ENCODE results near the gene HBB.

Gene HBB

GRCh38 chr11:5233307-5233706 is 6.4 kb upstream of the HBB start:
- Histone ChIP-seq H3K36me3 (ENCODE audit: control insufficient read depth in 2 of 2, insufficient read depth in 1 of 2, low read length in 2 of 2) (no peaks in the 10 kb centered on the region), H3K27ac (ENCODE audit: extremely low read depth, low read depth, low read length) (no peak overlapping the region), H3K9me3 (ENCODE audit: control insufficient read depth, insufficient read depth, low read depth, low read length) (no peaks in the 10 kb centered on the region), H3K4me3 (ENCODE audit: low read depth, low read length) (no peak overlapping the region), H3K4me1 (ENCODE audit: control insufficient read depth, insufficient read depth, low read length) (no peaks in the 10 kb centered on the region)
- POLR2A ChIA-PET, result no interaction called here
- CTCF ChIA-PET, result no interaction called here
- TF ChIP-seq ZNF704 (tag by site-specific recombination; IDR thresholded peaks at IDR 0.05) (no peak), ZFP69B (tag by site-specific recombination; IDR thresholded peaks at IDR 0.05) (no peak), ZNF837 (tag by site-specific recombination; IDR thresholded peaks at IDR 0.05) (no peak), PRDM10 (tag by site-specific recombination; IDR thresholded peaks at IDR 0.05) (no peak), ZEB2 (tag by site-specific recombination; IDR thresholded peaks at IDR 0.05) (no peak)

- no peaks in the 10 kb centered on the region for H3K4me1 ChIP-seq (ENCODE audit: control insufficient read depth, insufficient read depth, low read length)
- H3K27ac ChIP-seq (ENCODE audit: extremely low read depth, low read depth, low read length), result no peak overlapping the region
- ChIA-PET CTCF (no interaction called here), POLR2A (no interaction called here)
- no peak overlapping the region for H3K4me3 ChIP-seq (ENCODE audit: low read depth, low read length)
- TF ChIP-seq ZXDB (tag by site-specific recombination; IDR thresholded peaks at IDR 0.05), result no peak
- TF ChIP-seq ZNF175 (tag by site-specific recombination; IDR thresholded peaks at IDR 0.05), result no peak
- TF ChIP-seq ZNF677 (tag by site-specific recombination; IDR thresholded peaks at IDR 0.05), result no peak
- no peak for TF ChIP-seq ZNF302 (tag by site-specific recombination; IDR thresholded peaks at IDR 0.05; ENCODE audit: low read depth)
- TF ChIP-seq SP3 (tag by site-specific recombination; IDR thresholded peaks at IDR 0.05), result no peak
- no peak for TF ChIP-seq ZNF239 (tag by site-specific recombination; IDR thresholded peaks at IDR 0.05)
- TF ChIP-seq ZNF223 (tag by site-specific recombination; IDR thresholded peaks at IDR 0.05), result no peak
- no peak for TF ChIP-seq ZNF23 (tag by site-specific recombination; IDR thresholded peaks at IDR 0.05; ENCODE audit: borderline replicate concordance)
- TF ChIP-seq ZNF354C (tag by site-specific recombination; IDR thresholded peaks at IDR 0.05; ENCODE audit: borderline replicate concordance, low read depth), result no peak
- TF ChIP-seq BCL11A (tag by site-specific recombination; IDR thresholded peaks at IDR 0.05; ENCODE audit: low read depth), result no peak
- TF ChIP-seq ZBTB21 (tag by site-specific recombination; IDR thresholded peaks at IDR 0.05), result no peak
- TF ChIP-seq ZBTB7A (tag by site-specific recombination; IDR thresholded peaks at IDR 0.05; ENCODE audit: low read depth), result no peak
- TF ChIP-seq KLF16 (tag by site-specific recombination; IDR thresholded peaks at IDR 0.05), result no peak
- no peak for TF ChIP-seq ELK4 (IDR thresholded peaks at IDR 0.05; ENCODE audit: borderline replicate concordance, low read depth, low read length)
- no peak for TF ChIP-seq ZNF292 (tag by site-specific recombination; IDR thresholded peaks at IDR 0.05; ENCODE audit: borderline replicate concordance, low read depth)
- TF ChIP-seq ZNF174 (tag by site-specific recombination; IDR thresholded peaks at IDR 0.05), result no peak
- TF ChIP-seq IKZF3 (tag by site-specific recombination; IDR thresholded peaks at IDR 0.05), result no peak
- no peak for TF ChIP-seq ZNF555 (tag by site-specific recombination; conservative IDR thresholded peaks at IDR 0.05)
- no peaks in the 10 kb centered on the region for H3K36me3 ChIP-seq (ENCODE audit: control insufficient read depth in 2 of 2, insufficient read depth in 1 of 2, low read length in 2 of 2)
- H3K9me3 ChIP-seq (ENCODE audit: control insufficient read depth, insufficient read depth, low read depth, low read length), result no peaks in the 10 kb centered on the region
Measured at GRCh38 chr11:5232821-5233220, 6.0 kb upstream of the HBB start.
